MG63 (cell line): ENCODE results near the gene SSR1. TPM values are rescaled to one million over a fixed set of nuclear protein-coding genes. Genes with fewer than 3 reads are reported as not detected.

ENCODE experiments used
- DNase-seq: peaks from one replicate; pipeline ENCODE4 v3.0.0-alpha.2; 2020
- H3K27me3 ChIP-seq: fragments of 250-450 bp; sonication (Bioruptor Pico); 2 replicates; pipeline ENCODE4 v1.5.1; 2020; ENCODE audit warnings: mild to moderate bottlenecking, moderate library complexity
- H3K36me3 ChIP-seq: fragments of 250-450 bp; sonication (Bioruptor Pico); 2 replicates; pipeline ENCODE4 v1.5.1; 2020; ENCODE audit warnings: mild to moderate bottlenecking, moderate library complexity
- H3K4me3 ChIP-seq: fragments of 250-450 bp; sonication (Bioruptor Pico); 2 replicates; pipeline ENCODE4 v1.5.1; 2020; ENCODE audit warnings: mild to moderate bottlenecking, moderate library complexity
- H3K9me3 ChIP-seq: fragments of 250-450 bp; sonication (Bioruptor Pico); 2 replicates; pipeline ENCODE4 v1.5.1; 2020; ENCODE audit warnings: mild to moderate bottlenecking, moderate library complexity
- total RNA-seq: library from RNA; depleted of rRNA; stranded (reverse); fragments of >200 nt; shearing (Covaris generic); gene quantifications from 2 replicates; pipeline ENCODE4 v1.2.3, GENCODE V29; 2014; ENCODE audit warnings: low replicate concordance

Gene SSR1
- total RNA-seq, 1 experiment from 2014 or later, result 170 TPM

DNA sequence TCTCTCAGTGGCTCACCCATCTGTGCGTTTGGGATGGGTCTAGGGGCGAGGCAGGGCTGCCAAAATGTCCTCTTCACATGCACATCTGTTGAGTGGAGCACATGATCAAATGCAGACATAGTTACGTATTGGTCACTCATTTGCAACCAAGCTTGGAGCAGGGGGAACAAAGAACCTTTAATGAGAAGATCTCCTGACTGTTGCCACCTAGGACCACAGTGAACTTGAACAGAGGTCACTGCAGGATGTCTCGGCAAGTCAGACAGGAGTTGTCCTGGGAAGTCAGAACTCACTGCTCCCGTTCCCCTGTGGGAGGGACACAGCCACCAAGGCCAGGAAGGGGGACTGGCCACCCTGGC lies 73.4 kb downstream of the SSR1 start:
- no peak for DNase-seq
- H3K4me3 ChIP-seq, result no peak overlapping the region
- no peaks in the 10 kb centered on the region for H3K27me3 ChIP-seq
- no peaks in the 10 kb centered on the region for H3K9me3 ChIP-seq
- no peaks in the 10 kb centered on the region; the same call in none of the 2 replicates for H3K36me3 ChIP-seq

GRCh38 chr6:7238900-7239589 lies 74.0 kb downstream of the SSR1 start:
- DNase-seq, result peak; percentile 80
- Histone ChIP-seq H3K4me3 (no peak overlapping the region), H3K9me3 (no peaks in the 10 kb centered on the region), H3K27me3 (no peaks in the 10 kb centered on the region), H3K36me3 (no peaks in the 10 kb centered on the region; the same call in none of the 2 replicates)

DNA sequence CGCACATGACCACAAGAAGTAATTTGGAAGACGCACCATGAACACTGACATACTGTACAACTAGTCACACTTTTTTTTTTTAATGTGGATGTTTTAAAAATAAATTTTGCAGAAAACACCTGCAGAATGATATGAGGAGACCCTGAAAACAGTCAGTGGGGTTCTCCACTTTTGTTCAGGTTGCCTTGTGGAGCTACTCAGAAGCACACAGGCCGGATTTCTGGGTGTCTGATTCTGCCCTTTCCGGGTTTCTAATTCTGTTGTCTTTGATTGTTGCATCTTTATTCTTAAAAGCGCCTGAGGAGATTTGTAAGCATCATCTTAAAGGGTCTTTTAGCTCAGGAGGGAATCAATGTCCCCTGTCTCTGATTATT lies 74.5 kb downstream of the SSR1 start:
- DNase-seq, result no peak
- no peaks in the 10 kb centered on the region for H3K27me3 ChIP-seq
- no peaks in the 10 kb centered on the region for H3K9me3 ChIP-seq
- no peaks in the 10 kb centered on the region; the same call in none of the 2 replicates for H3K36me3 ChIP-seq
- no peak overlapping the region for H3K4me3 ChIP-seq

DNA sequence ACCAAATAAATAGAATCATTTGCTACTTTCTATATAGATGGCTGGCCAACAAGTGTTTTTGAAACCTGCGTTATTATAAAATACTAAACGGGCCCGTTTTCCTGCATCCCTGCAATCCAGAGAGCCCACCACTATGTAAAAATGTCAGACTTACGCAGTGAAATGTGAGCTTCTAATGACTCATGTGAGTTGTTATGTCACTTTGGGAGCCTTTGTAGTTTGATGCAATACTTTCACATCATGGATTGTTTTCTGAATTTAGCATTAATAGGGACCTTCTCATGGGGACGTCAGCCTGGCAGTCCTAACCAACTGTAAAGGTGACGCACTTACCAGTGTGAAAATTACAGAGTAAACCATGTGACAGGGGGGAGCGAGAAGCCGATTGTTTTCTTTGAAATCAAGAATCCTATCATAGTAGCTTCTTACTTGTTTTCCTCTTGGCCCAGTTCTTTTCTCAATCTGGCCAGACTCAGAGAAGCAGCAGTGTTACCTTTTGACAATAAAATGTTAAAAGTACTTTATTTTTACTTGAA lies 75.3 kb downstream of the SSR1 start:
- peaks cover 4% of the 10 kb centered on the region for H3K36me3 ChIP-seq
- no peak for DNase-seq
- H3K4me3 ChIP-seq, result no peak overlapping the region
- H3K27me3 ChIP-seq, result no peaks in the 10 kb centered on the region
- no peaks in the 10 kb centered on the region for H3K9me3 ChIP-seq

DNA sequence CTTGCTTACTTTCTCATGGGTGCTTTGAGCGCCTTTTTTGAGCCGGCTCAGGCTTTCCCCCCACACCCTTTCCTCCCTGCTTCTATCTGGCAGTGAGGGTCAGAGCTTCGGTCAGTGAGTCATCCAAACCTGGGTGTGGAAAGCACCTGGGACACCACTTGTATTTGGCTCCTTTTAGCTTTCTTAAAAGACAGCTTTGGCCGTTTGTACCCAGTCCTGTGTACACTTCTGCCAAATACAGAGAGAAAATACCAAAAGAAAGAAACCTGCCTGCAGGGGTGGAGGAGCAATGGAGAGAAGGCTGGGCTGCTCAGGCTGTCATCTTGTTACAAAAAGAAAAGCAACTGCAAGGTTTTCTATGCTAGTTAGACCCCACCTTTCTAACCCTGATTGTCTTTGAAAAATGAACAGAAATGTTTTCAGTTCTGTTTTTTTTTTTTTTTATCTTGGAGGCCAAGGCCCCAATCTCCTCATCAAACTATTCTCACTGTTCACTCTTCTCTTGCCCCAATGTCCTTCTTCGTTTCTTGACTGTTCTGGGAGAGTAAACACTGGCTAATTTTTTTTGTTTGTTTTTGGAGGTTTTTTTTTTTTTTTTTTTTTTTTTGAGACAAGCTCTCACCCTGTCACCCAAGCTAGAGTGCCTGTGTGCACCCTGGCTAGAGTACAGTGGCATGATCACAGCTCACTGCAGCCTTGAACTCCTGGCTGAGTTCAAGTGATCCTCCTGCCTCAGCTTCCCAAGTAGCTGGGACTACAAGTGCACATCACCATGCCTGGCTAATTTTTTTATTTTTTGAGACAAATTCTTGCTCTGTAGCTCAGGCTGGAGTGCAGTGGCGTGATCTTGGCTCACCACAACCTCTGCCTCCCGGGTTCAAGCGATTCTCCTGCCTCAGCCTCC lies 76.4 kb downstream of the SSR1 start:
- Histone ChIP-seq H3K4me3 (no peak overlapping the region), H3K36me3 (peaks cover 13% of the 10 kb centered on the region), H3K9me3 (no peaks in the 10 kb centered on the region), H3K27me3 (no peaks in the 10 kb centered on the region)
- no peak for DNase-seq

DNA sequence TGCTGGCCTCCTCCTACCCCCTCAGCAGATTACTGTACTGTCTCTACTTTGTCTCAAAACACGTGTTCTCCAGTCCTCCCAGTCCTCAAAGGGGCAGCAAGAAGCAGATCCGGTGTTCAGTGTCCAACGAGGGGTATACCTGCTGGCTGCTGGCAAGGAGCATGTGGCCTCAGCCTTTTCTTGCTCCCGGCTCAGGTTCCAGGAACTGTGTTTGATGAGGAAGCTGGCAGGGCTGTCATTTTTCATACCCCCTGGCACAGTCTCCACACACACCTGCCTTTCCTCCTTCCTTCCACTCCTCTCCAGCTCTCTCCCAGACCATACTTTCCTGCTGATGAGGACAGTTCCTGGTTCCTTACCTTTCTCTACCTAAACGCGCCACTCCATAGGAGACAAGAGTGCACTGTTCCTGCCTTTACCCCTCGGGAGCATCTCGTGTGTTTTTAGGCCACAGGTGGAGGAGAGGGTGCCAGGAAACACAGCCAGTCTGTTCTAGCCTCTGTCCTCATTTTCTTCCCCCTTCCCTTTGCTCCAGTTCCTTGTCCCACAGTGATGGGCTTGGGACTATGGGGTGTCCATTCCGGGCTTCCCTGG lies 77.2 kb downstream of the SSR1 start:
- no peaks in the 10 kb centered on the region for H3K27me3 ChIP-seq
- peaks cover 21% of the 10 kb centered on the region for H3K36me3 ChIP-seq
- H3K4me3 ChIP-seq, result no peak overlapping the region
- DNase-seq, result no peak
- no peaks in the 10 kb centered on the region for H3K9me3 ChIP-seq

DNA sequence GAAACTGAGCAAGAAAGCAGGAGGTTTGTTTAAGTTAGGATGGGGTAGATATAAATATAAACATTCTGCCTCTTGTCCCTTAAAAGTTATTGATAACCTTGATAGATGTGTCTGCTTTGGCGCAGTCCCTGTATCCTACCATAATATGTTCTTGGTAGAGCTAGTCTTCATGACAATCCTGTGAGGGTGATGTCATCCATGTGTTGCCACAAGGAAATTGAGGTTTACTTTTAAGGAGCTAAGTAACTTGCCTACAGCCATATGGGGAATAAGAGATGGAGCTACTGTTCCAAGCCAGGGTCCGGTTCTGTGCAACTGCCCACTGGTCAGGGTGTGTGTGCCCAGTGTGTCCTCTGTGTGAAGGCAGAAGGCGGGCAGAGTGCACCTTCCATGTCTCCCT lies 78.5 kb downstream of the SSR1 start:
- Histone ChIP-seq H3K36me3 (peaks cover 32% of the 10 kb centered on the region), H3K27me3 (no peaks in the 10 kb centered on the region), H3K9me3 (no peaks in the 10 kb centered on the region), H3K4me3 (no peak overlapping the region)
- no peak for DNase-seq

DNA sequence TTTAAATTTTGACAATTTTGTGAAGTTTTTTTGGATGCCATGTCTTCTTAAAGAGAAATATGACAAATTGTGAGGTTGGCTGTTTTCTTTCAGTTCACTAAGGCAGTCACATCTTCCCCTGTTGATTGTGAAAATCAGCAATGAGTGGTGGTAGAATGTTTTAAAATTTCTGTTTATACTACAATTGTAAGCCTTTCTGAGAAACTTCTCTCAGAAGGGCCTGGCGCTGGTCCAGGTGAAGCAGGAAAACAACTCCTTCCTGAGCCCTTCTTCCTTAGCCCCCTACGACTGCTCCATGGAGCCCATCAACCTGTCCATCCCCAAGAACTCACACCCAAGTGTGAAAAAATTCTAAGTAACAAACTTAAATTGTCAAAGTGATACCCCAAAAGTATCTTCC lies 80.6 kb downstream of the SSR1 start:
- Histone ChIP-seq H3K36me3 (peaks cover 53% of the 10 kb centered on the region), H3K9me3 (no peaks in the 10 kb centered on the region), H3K4me3 (no peak overlapping the region), H3K27me3 (no peaks in the 10 kb centered on the region)
- no peak for DNase-seq

GRCh38 chr6:7230956-7231713 lies 81.9 kb downstream of the SSR1 start:
- H3K27me3 ChIP-seq, result no peaks in the 10 kb centered on the region
- H3K9me3 ChIP-seq, result no peaks in the 10 kb centered on the region
- DNase-seq, result no peak
- H3K4me3 ChIP-seq, result no peak overlapping the region
- peaks cover 65% of the 10 kb centered on the region for H3K36me3 ChIP-seq

DNA sequence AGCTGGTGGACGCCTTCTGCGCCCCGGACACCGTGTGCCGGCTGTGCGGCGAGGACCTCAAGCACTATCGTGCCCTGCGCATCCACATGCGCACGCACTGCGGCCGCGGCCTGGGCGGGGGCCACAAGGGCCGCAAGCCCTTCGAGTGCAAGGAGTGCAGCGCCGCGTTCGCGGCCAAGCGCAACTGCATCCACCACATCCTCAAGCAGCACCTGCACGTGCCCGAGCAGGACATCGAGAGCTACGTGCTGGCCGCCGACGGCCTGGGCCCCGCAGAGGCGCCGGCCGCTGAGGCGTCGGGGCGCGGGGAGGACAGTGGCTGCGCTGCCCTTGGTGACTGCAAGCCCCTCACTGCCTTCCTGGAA lies 82.7 kb downstream of the SSR1 start:
- no peak for DNase-seq
- H3K27me3 ChIP-seq, result no peaks in the 10 kb centered on the region
- H3K9me3 ChIP-seq, result no peaks in the 10 kb centered on the region
- no peak overlapping the region for H3K4me3 ChIP-seq
- peaks cover 71% of the 10 kb centered on the region for H3K36me3 ChIP-seq

- no peak for DNase-seq
- H3K36me3 ChIP-seq, result peaks cover 77% of the 10 kb centered on the region
Measured at GRCh38 chr6:7229376-7230326, 83.3 kb downstream of the SSR1 start.

GRCh38 chr6:7228662-7229375 lies 84.2 kb downstream of the SSR1 start:
- Histone ChIP-seq H3K9me3 (no peaks in the 10 kb centered on the region), H3K36me3 (peaks cover 82% of the 10 kb centered on the region), H3K27me3 (no peaks in the 10 kb centered on the region), H3K4me3 (no peak overlapping the region)
- DNase-seq, result no peak

More at GRCh38 chr6:7229376-7230326, 83.3 kb downstream of the SSR1 start:
- no peaks in the 10 kb centered on the region for H3K27me3 ChIP-seq
- no peak overlapping the region for H3K4me3 ChIP-seq
- H3K9me3 ChIP-seq, result no peaks in the 10 kb centered on the region

DNA sequence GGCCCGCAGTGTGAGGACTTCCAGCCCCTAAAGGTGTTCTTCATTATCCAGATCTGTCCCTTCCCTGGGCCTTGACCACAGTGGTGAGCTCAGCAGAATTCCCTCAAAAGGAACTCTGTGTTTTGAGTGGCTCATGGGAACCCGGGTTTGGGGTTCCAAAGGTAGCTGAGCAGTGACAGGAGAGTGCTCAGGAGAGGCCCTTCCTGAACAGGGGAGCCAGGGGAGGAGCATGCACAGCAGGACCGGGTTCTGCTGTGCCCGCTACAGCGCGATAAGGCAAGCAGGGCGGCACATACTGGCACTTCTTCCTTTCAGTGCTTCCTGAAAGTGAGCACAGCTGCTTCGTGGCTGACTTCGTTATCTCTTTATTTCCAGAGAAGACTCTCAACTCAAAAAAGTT lies 88.3 kb downstream of the SSR1 start:
- no peak for DNase-seq
- Histone ChIP-seq H3K9me3 (no peaks in the 10 kb centered on the region), H3K4me3 (no peak overlapping the region), H3K36me3 (peaks cover 76% of the 10 kb centered on the region), H3K27me3 (no peaks in the 10 kb centered on the region)

GRCh38 chr6:7222197-7222596 lies 90.8 kb downstream of the SSR1 start:
- H3K36me3 ChIP-seq, result peaks cover 71% of the 10 kb centered on the region
- no peak overlapping the region for H3K4me3 ChIP-seq
- no peak for DNase-seq
- H3K9me3 ChIP-seq, result no peaks in the 10 kb centered on the region
- H3K27me3 ChIP-seq, result no peaks in the 10 kb centered on the region

- peak; percentile 60 for DNase-seq
- Histone ChIP-seq H3K36me3 (peaks cover 73% of the 10 kb centered on the region), H3K4me3 (no peak overlapping the region), H3K9me3 (no peaks in the 10 kb centered on the region), H3K27me3 (no peaks in the 10 kb centered on the region)
Measured at GRCh38 chr6:7219310-7219709, 93.7 kb downstream of the SSR1 start.
